Vagina (tissue), 2 donors: ENCODE data around the gene CRMP1. TPM values are rescaled to one million over a fixed set of nuclear protein-coding genes. Genes with fewer than 3 reads are reported as not detected.

Experiments
- DNase-seq, 2 donors: peaks; one replicate each; pipeline ENCODE4 v3.0.0-alpha.2; 2017; ENCODE audit errors: extremely low spot score in 2 of 2
- H3K27ac ChIP-seq: fragments of 200-600 bp; sonication (generic); one replicate; pipeline ENCODE4 v1.5.1; 2019
- H3K27me3 ChIP-seq: fragments of 200-600 bp; sonication (generic); one replicate; pipeline ENCODE4 v1.5.1; 2019
- H3K36me3 ChIP-seq, 2 donors: fragments of 200-600 bp; sonication (generic); one replicate each; pipeline ENCODE4 v1.5.1; 2017 to 2019
- H3K4me1 ChIP-seq: fragments of 200-600 bp; sonication (generic); one replicate; pipeline ENCODE4 v1.5.1; 2019
- H3K4me3 ChIP-seq, 2 donors: fragments of 200-600 bp; sonication (generic); 1 replicate in 1 of 2; 2 replicates in 1 of 2; pipeline ENCODE4 v1.5.1; 2016 to 2019
- H3K9me3 ChIP-seq: fragments of 200-600 bp; sonication (generic); one replicate; pipeline ENCODE4 v1.5.1; 2019
- POLR2A ChIP-seq, 2 donors: fragments of 450-650 bp; IDR thresholded peaks; one replicate each; pipeline ENCODE4 v1.6.1; 2017; ENCODE audit warnings: antibody characterized with exemption in 2 of 2, mild to moderate bottlenecking in 2 of 2, moderate library complexity in 2 of 2
- POLR2AphosphoS5 ChIP-seq, 2 donors: sonication (generic); formaldehyde crosslinking; IDR thresholded peaks; one replicate each; pipeline ENCODE4 v1.9.0; 2017; ENCODE audit warnings: antibody characterized with exemption in 2 of 2, mild to moderate bottlenecking in 2 of 2, low read depth in 1 of 2; ENCODE audit not compliant: insufficient read depth in 1 of 2
- intact Hi-C: fragments of 100-400 bp; cut with DNase I; formaldehyde crosslinking; loops from one replicate; pipeline ENCODE4 v1.15.1; 2023
- total RNA-seq: library from RNA; depleted of rRNA; stranded (reverse); fragments of >200 nt; gene quantifications from one replicate; pipeline ENCODE4 v1.2.3, GENCODE V29; 2016
- TF ChIP-seq, protein P1 (sequence below), 3 experiments: fragments of 450-650 bp in 2 of 3; fragments of 200-600 bp in 1 of 3; sonication (generic) in 1 of 3; IDR thresholded peaks; one replicate each; pipeline ENCODE4 v1.5.1; 2017 to 2019; ENCODE audit warnings: antibody characterized with exemption in 3 of 3, mild to moderate bottlenecking in 2 of 3, moderate library complexity in 2 of 3

The CRMP1 gene
- total RNA-seq, 1 donor from 2014 or later = 3.4 TPM

DNA sequence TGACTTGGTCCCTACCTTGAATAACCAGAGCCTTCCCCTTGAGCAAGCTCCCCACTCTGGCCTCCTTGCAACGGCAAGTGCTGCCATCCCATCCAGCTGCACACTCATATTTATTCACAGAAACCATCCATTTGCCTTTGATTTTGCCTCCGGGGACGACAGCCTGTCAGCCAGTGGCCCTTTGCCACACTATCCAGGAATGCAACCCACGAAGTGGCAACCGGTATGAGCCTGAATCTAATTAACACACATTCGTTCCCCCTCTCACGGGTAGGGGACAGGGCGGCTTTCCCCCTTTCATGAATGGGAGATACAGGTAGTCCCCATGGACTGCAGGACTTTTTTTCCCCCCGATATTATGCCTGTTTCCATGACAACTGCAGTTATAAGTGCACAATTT lies 15.5 kb downstream of the CRMP1 start:
- no peak for DNase-seq
- H3K4me3 ChIP-seq = no peak overlapping the region
- intact Hi-C loops = no loop called here
- H3K27ac ChIP-seq = no peak overlapping the region
- H3K4me1 ChIP-seq = no peaks in the 10 kb centered on the region
- H3K27me3 ChIP-seq = no peaks in the 10 kb centered on the region
- no peak for TF ChIP-seq POLR2A (IDR thresholded peaks at IDR 0.05)
- TF ChIP-seq POLR2AphosphoS5 (IDR thresholded peaks at IDR 0.05; ENCODE audit: insufficient read depth in 1 of 2, low read depth in 1 of 2) = no peak
- TF ChIP-seq, protein P1, sequence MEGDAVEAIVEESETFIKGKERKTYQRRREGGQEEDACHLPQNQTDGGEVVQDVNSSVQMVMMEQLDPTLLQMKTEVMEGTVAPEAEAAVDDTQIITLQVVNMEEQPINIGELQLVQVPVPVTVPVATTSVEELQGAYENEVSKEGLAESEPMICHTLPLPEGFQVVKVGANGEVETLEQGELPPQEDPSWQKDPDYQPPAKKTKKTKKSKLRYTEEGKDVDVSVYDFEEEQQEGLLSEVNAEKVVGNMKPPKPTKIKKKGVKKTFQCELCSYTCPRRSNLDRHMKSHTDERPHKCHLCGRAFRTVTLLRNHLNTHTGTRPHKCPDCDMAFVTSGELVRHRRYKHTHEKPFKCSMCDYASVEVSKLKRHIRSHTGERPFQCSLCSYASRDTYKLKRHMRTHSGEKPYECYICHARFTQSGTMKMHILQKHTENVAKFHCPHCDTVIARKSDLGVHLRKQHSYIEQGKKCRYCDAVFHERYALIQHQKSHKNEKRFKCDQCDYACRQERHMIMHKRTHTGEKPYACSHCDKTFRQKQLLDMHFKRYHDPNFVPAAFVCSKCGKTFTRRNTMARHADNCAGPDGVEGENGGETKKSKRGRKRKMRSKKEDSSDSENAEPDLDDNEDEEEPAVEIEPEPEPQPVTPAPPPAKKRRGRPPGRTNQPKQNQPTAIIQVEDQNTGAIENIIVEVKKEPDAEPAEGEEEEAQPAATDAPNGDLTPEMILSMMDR (IDR thresholded peaks at IDR 0.05) = no peak
- H3K9me3 ChIP-seq = no peaks in the 10 kb centered on the region
- no peaks in the 10 kb centered on the region for H3K36me3 ChIP-seq

DNA sequence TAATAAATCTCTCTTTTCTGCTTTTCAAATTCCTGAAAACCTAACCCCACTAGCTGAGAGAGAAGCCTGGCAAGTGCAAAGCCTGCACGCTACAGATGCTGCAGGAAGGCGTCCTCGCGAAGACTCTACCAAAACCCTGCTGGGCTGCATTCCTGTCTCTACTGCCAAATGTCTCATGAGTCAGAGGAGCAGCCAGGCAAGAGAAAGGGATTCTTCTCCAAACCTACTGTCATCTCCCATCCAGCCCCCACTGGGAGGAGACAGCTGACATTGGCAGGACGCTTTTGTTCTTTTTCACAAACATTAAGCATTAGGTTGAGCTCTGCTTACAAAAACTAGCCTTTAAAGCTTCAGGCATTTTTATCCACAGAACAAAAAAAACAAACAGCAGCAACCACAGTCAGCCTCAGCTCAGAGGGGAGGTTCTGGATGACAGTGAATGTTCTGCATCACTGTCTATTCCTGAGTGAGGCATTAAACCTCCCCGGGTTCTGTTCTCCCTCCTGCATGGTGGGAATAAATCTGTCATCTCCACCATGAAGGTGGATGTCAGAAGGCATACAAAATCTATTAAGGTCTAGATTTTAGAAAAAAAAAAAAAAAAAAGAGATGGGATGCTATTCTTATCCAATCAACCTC lies 18.0 kb downstream of the CRMP1 start:
- intact Hi-C loops = no loop called here
- H3K4me1 ChIP-seq = no peaks in the 10 kb centered on the region
- no peaks in the 10 kb centered on the region for H3K9me3 ChIP-seq
- no peaks in the 10 kb centered on the region for H3K27me3 ChIP-seq
- H3K36me3 ChIP-seq = no peaks in the 10 kb centered on the region
- no peak for TF ChIP-seq POLR2AphosphoS5 (IDR thresholded peaks at IDR 0.05; ENCODE audit: insufficient read depth in 1 of 2, low read depth in 1 of 2)
- no peak for TF ChIP-seq POLR2A (IDR thresholded peaks at IDR 0.05)
- TF ChIP-seq, protein P1 (IDR thresholded peaks at IDR 0.05) = no peak
- H3K4me3 ChIP-seq = no peak overlapping the region
- DNase-seq = no peak
- no peak overlapping the region for H3K27ac ChIP-seq

DNA sequence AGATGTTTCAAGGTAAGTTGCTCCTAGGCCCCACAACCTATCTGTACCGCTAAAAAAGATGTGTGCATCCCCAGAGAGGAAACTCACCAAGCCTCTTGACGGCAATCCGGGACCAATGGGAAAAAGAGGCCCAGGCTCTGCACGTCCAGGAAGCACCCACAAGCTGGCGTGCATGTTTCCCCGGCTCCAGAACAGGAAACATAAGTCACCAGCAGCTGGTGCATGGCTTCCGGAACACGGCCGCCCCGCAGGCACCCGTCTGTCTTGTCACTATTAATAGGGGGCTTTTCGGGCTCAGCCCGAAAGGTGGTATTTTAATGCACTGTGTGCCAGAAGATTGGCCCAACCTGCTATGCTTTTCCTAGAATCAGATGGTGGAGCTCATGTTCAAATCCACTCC lies 22.2 kb downstream of the CRMP1 start:
- Histone ChIP-seq H3K4me1 (no peaks in the 10 kb centered on the region), H3K27ac (no peak overlapping the region), H3K9me3 (no peaks in the 10 kb centered on the region), H3K27me3 (no peaks in the 10 kb centered on the region), H3K4me3 (no peak overlapping the region), H3K36me3 (no peaks in the 10 kb centered on the region)
- intact Hi-C loops = no loop called here
- DNase-seq = no peak
- TF ChIP-seq, protein P1 (IDR thresholded peaks at IDR 0.05) = no peak
- TF ChIP-seq POLR2AphosphoS5 (IDR thresholded peaks at IDR 0.05; ENCODE audit: insufficient read depth in 1 of 2, low read depth in 1 of 2) = no peak
- no peak for TF ChIP-seq POLR2A (IDR thresholded peaks at IDR 0.05)

DNA sequence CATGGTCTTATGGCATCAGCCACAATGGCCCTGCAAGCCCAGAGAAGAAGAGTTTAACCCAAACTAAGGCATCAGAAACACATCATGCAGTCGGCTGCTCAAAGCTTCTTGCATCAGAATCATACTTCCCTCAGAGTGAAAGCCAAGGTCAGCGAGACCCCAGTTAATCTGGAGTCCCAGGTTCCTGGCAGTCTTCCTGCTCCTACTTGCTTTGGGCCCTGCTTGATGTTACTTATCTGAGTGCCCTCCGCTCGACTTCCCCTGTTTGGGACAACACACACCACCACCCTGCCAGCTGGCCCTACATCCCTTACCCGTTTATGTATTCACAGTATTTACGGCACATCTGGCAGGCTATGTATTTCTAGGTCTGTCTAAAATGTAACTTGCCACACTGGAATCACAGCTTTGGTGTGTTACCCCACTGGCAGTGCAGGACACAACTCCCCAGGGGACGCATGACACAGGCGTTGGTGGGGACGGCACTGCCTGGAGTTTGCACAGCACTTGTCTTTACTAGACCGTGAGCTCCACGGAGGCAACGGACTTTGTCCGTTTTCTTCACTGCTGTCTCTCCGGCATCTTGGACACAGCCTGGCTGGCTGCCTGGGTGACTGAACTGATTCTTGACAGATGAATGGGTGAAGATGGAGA lies 22.8 kb downstream of the CRMP1 start:
- TF ChIP-seq, protein P1 (IDR thresholded peaks at IDR 0.05) = no peak
- TF ChIP-seq POLR2AphosphoS5 (IDR thresholded peaks at IDR 0.05; ENCODE audit: insufficient read depth in 1 of 2, low read depth in 1 of 2) (no peak), POLR2A (IDR thresholded peaks at IDR 0.05) (no peak)
- H3K27ac ChIP-seq = peak overlapping the region; percentile 27
- intact Hi-C loops = no loop called here
- no peak for DNase-seq
- no peaks in the 10 kb centered on the region for H3K27me3 ChIP-seq
- H3K4me3 ChIP-seq = no peak overlapping the region
- no peaks in the 10 kb centered on the region for H3K4me1 ChIP-seq
- H3K36me3 ChIP-seq = no peaks in the 10 kb centered on the region
- H3K9me3 ChIP-seq = no peaks in the 10 kb centered on the region

DNA sequence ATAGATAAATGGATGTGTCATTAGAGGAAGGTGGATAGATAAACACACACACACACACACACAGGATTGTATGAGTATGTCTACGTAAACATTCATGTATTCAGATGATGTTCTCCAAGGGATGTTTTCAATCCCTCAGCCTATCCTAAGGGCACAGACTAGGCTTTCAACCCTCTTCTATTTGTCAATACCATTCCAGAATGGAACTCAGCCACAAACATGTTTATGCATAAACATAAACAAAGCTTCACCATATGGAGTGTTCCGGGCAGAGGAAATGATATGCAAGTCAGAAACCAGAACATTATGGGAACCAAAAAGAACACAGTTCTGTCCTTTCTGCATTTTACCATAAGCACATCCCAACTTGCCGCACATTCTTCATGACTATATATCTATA lies 25.0 kb downstream of the CRMP1 start:
- intact Hi-C loops = no loop called here
- no peaks in the 10 kb centered on the region for H3K36me3 ChIP-seq
- no peak overlapping the region for H3K27ac ChIP-seq
- H3K4me1 ChIP-seq = no peaks in the 10 kb centered on the region
- H3K27me3 ChIP-seq = no peaks in the 10 kb centered on the region
- TF ChIP-seq POLR2AphosphoS5 (IDR thresholded peaks at IDR 0.05; ENCODE audit: insufficient read depth in 1 of 2, low read depth in 1 of 2) (no peak), POLR2A (IDR thresholded peaks at IDR 0.05) (no peak)
- TF ChIP-seq, protein P1 (IDR thresholded peaks at IDR 0.05) = no peak
- H3K4me3 ChIP-seq = no peak overlapping the region
- no peak for DNase-seq
- no peaks in the 10 kb centered on the region for H3K9me3 ChIP-seq
